Osteoblast (primary cell): ENCODE results near the gene DMRT1. TPM values are rescaled to one million over a fixed set of nuclear protein-coding genes. Genes with fewer than 3 reads are reported as not detected.
A peak's percentile ranks its signal among the peaks of the same experiment; 100 is the strongest.
"Not testable (repeated sequence)": the region's sequence is repeated elsewhere in the genome, so short reads cannot be mapped to it uniquely, and the experiment has no call there.

Experiments used
- DNase-seq: peaks from one replicate; pipeline ENCODE4 v3.0.0; 2011; ENCODE audit warnings: low spot score, mixed read lengths; ENCODE audit not compliant: insufficient read length; ENCODE audit errors: missing footprints
- H2AFZ ChIP-seq: 2 replicates; pipeline ENCODE4 v1.6.0; 2011; ENCODE audit warnings: mild to moderate bottlenecking, low read length
- H3K27ac ChIP-seq: 2 replicates; pipeline ENCODE4 v1.5.1; 2011; ENCODE audit warnings: mild to moderate bottlenecking, low read depth, low read length, moderate library complexity
- H3K27me3 ChIP-seq: 2 replicates; pipeline ENCODE4 v1.6.0; 2012; ENCODE audit warnings: mild to moderate bottlenecking, control low read depth, inconsistent platforms, low read length, moderate library complexity; ENCODE audit not compliant: insufficient read depth
- H3K36me3 ChIP-seq: 2 replicates; pipeline ENCODE4 v1.5.1; 2011; ENCODE audit warnings: mild to moderate bottlenecking, low read length, control low read depth, moderate library complexity; ENCODE audit not compliant: insufficient read depth
- H3K4me1 ChIP-seq: 2 replicates; pipeline ENCODE4 v1.5.1; 2011; ENCODE audit warnings: mild to moderate bottlenecking, low read length, control low read depth, moderate library complexity; ENCODE audit not compliant: insufficient read depth
- H3K4me2 ChIP-seq: 2 replicates; pipeline ENCODE4 v1.6.0; 2011; ENCODE audit warnings: mild to moderate bottlenecking, low read length; ENCODE audit not compliant: insufficient read depth
- H3K4me3 ChIP-seq: fragments of 200-600 bp; sonication (generic); 3 replicates; pipeline ENCODE4 v1.5.1; 2012; ENCODE audit warnings: mild to moderate bottlenecking, low read length, inconsistent platforms; ENCODE audit not compliant: insufficient read depth
- H3K79me2 ChIP-seq: 2 replicates; pipeline ENCODE4 v1.6.0; 2012; ENCODE audit warnings: mild to moderate bottlenecking, low read length, control low read depth, inconsistent platforms; ENCODE audit not compliant: insufficient read depth
- H3K9me3 ChIP-seq: 2 replicates; pipeline ENCODE4 v1.5.1; 2011; ENCODE audit warnings: low read depth, low read length, control low read depth
- H4K20me1 ChIP-seq: 2 replicates; pipeline ENCODE4 v1.6.0; 2012; ENCODE audit warnings: mild to moderate bottlenecking, low read length, control low read depth; ENCODE audit not compliant: insufficient read depth
- total RNA-seq: library from RNA; depleted of rRNA; stranded (reverse); fragments of >200 nt; gene quantifications from 2 replicates; pipeline ENCODE4 v1.2.3, GENCODE V29; 2012
- TF ChIP-seq, protein P1 (sequence below): IDR thresholded peaks from 2 replicates; pipeline ENCODE4 v1.5.1; 2011; ENCODE audit warnings: mild to moderate bottlenecking, low read depth, low read length, moderate library complexity; ENCODE audit errors: extremely low read depth

The DMRT1 gene
- total RNA-seq, 1 donor, result not detected

DNA sequence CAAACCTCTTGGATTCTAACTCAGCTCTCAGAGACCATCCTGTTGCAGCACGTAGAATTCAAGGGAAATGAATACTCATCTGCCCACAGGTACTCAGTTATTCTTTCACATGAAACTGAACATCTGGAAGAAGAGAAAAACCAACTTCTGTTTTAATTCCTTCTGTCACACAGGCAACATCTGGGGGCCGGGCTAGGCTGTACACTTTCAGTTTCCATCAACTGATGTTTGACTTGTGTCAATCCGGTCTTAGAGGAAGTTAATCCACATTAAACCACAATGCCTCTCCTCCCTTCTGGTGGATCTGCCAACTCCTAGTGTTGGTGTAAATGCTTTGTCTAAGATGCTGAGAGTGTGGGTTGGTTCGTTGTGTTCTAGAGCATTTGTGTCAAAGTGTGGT is 152.5 kb downstream of the DMRT1 start:
- Histone ChIP-seq H3K27ac (no peak overlapping the region), H3K4me2 (no peak overlapping the region), H3K9me3 (no peaks in the 10 kb centered on the region), H3K4me1 (peaks cover 13% of the 10 kb centered on the region), H3K36me3 (no peaks in the 10 kb centered on the region), H4K20me1 (no peaks in the 10 kb centered on the region), H2AFZ (no peak overlapping the region), H3K4me3 (no peak overlapping the region), H3K79me2 (no peaks in the 10 kb centered on the region), H3K27me3 (no peaks in the 10 kb centered on the region)
- TF ChIP-seq, protein P1, sequence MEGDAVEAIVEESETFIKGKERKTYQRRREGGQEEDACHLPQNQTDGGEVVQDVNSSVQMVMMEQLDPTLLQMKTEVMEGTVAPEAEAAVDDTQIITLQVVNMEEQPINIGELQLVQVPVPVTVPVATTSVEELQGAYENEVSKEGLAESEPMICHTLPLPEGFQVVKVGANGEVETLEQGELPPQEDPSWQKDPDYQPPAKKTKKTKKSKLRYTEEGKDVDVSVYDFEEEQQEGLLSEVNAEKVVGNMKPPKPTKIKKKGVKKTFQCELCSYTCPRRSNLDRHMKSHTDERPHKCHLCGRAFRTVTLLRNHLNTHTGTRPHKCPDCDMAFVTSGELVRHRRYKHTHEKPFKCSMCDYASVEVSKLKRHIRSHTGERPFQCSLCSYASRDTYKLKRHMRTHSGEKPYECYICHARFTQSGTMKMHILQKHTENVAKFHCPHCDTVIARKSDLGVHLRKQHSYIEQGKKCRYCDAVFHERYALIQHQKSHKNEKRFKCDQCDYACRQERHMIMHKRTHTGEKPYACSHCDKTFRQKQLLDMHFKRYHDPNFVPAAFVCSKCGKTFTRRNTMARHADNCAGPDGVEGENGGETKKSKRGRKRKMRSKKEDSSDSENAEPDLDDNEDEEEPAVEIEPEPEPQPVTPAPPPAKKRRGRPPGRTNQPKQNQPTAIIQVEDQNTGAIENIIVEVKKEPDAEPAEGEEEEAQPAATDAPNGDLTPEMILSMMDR, result no peak
- no peak for DNase-seq

DNA sequence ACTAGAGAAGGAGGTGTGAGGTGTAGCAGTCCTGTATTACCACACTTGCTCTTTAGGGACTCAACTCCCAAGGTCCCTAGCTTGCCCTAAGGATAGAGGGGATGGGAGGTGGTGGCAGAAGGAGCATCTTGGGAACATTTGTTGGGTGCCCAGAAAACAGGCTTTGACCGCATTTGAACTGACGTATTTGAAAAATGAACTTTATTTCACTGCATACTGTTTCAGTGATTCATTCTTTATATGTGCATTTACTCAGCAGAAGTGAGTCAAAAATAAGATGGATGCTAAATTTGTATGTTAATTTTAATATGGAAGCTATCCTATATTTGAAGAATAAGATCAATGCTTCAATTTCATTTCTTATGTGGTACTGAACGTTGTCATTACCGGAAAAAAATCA is 153.7 kb downstream of the DMRT1 start:
- Histone ChIP-seq H3K27ac (peak overlapping the region; percentile 74), H3K4me1 (peaks cover 13% of the 10 kb centered on the region), H3K4me3 (no peak overlapping the region), H3K9me3 (no peaks in the 10 kb centered on the region), H3K27me3 (no peaks in the 10 kb centered on the region), H4K20me1 (no peaks in the 10 kb centered on the region), H3K4me2 (peak overlapping the region; percentile 55), H3K79me2 (no peaks in the 10 kb centered on the region), H2AFZ (peak overlapping the region; percentile 64), H3K36me3 (no peaks in the 10 kb centered on the region)
- TF ChIP-seq, protein P1, result no peak
- DNase-seq, result no peak

- Histone ChIP-seq H2AFZ (no peak overlapping the region), H3K36me3 (no peaks in the 10 kb centered on the region), H3K79me2 (no peaks in the 10 kb centered on the region), H3K27ac (peak overlapping the region; percentile 74), H4K20me1 (no peaks in the 10 kb centered on the region), H3K27me3 (no peaks in the 10 kb centered on the region), H3K9me3 (no peaks in the 10 kb centered on the region), H3K4me1 (peaks cover 13% of the 10 kb centered on the region), H3K4me3 (peak overlapping the region; percentile 31), H3K4me2 (peak overlapping the region; percentile 55)
- TF ChIP-seq, protein P1, result no peak
- peak; percentile 88 for DNase-seq
Observed at GRCh38 chr9:995781-996180, 154.3 kb downstream of the DMRT1 start.

DNA sequence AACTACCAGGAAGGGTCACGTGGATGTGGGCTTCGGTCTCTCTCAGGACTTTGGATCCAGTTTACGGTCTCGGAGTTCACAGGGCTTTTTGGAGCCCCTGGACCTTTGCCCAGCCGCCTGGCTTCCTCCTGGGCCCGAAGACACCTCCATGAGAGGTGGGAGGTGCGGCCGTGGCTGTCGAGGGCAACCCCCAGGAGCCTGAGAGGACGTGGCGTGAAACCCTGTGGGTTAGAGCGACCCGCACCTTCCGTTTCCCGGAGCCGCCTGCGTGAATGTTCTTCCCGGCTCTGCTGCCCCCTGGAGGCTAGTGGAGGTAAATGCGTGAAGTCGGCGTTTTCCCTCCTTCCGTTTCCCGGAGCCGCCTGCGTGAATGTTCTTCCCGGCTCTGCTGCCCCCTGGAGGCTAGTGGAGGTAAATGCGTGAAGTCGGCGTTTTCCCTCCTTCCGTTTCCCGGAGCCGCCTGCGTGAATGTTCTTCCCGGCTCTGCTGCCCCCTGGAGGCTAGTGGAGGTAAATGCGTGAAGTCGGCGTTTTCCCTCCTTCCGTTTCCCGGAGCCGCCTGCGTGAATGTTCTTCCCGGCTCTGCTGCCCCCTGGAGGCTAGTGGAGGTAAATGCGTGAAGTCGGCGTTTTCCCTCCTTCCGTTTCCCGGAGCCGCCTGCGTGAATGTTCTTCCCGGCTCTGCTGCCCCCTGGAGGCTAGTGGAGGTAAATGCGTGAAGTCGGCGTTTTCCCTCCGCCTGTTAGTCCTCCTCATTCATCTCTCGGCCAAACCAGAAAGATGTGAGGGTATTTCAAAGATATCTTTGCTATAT is 157.0 kb downstream of the DMRT1 start:
- not testable (repeated sequence) for H3K36me3 ChIP-seq, H4K20me1 ChIP-seq, H3K9me3 ChIP-seq, DNase-seq, H3K4me3 ChIP-seq, H3K27ac ChIP-seq, H3K27me3 ChIP-seq, H3K79me2 ChIP-seq, H2AFZ ChIP-seq
- TF ChIP-seq, protein P1, result peak; percentile 62
- peaks cover 13% of the 10 kb centered on the region for H3K4me1 ChIP-seq
- H3K4me2 ChIP-seq, result peak overlapping the region; percentile 29
